ENCODE data around the gene IL18BP. TPM values are rescaled to one million over a fixed set of nuclear protein-coding genes. Genes with fewer than 3 reads are reported as not detected.

Gene IL18BP
- total RNA-seq, 1 experiment from 2014 or later = 10.6 TPM

GRCh38 chr11:72026090-72026489, 27.4 kb downstream of the IL18BP start:
- H3K4me3 ChIP-seq (ENCODE audit: low read depth, low read length, poor library complexity, severe bottlenecking) = no peak overlapping the region
- H3K27ac ChIP-seq (ENCODE audit: low read depth, low read length, poor library complexity, severe bottlenecking) = no peak overlapping the region
- no peaks in the 10 kb centered on the region for H3K9me3 ChIP-seq (ENCODE audit: low read depth, low read length, poor library complexity, severe bottlenecking)
- no peak for TF ChIP-seq EZH2 (IDR thresholded peaks at IDR 0.05; ENCODE audit: borderline replicate concordance, low read depth, low read length, poor library complexity, severe bottlenecking)
- no peak for TF ChIP-seq CTCF (conservative IDR thresholded peaks at IDR 0.05; ENCODE audit: low read depth, low read length)
- H3K27me3 ChIP-seq (replicated peaks; ENCODE audit: insufficient read depth, low read depth, low read length, poor library complexity) = no peaks in the 10 kb centered on the region
- peaks cover 18% of the 10 kb centered on the region for H3K4me1 ChIP-seq (ENCODE audit: insufficient read depth, low read length, poor library complexity, severe bottlenecking)
- no TSS peak for BruUV-seq (replicated peaks)
- DNase-seq (ENCODE audit: low spot score) = no peak
- CTCF ChIA-PET = interaction anchor here (1.3 to 3.1 kb wide), 4 partner anchors 12 to 405 kb away, joined by 3 to 59 read pairs (median 18); no protein-coding TSS in a partner anchor
- intact Hi-C loops (cut with micrococcal nuclease; ENCODE audit: unreplicated experiment) = loop anchor here (5.0 kb wide), 2 partner anchors 406 to 421 kb away; partner anchors contain the start of gene CLPB
- POLR2A ChIA-PET (ENCODE audit: low non-redundant PET) = no interaction called here
- H3K36me3 ChIP-seq (ENCODE audit: insufficient read depth, low read length, poor library complexity, severe bottlenecking) = peaks cover 87% of the 10 kb centered on the region

- Histone ChIP-seq H3K9me3 (ENCODE audit: low read depth, low read length, poor library complexity, severe bottlenecking) (no peaks in the 10 kb centered on the region), H3K4me3 (ENCODE audit: low read depth, low read length, poor library complexity, severe bottlenecking) (no peak overlapping the region), H3K27ac (ENCODE audit: low read depth, low read length, poor library complexity, severe bottlenecking) (no peak overlapping the region), H3K36me3 (ENCODE audit: insufficient read depth, low read length, poor library complexity, severe bottlenecking) (peaks cover 87% of the 10 kb centered on the region), H3K4me1 (ENCODE audit: insufficient read depth, low read length, poor library complexity, severe bottlenecking) (peaks cover 15% of the 10 kb centered on the region), H3K27me3 (replicated peaks; ENCODE audit: insufficient read depth, low read depth, low read length, poor library complexity) (no peaks in the 10 kb centered on the region)
- no TSS peak for BruUV-seq (replicated peaks)
- POLR2A ChIA-PET (ENCODE audit: low non-redundant PET) = no interaction called here
- intact Hi-C loops (cut with micrococcal nuclease; ENCODE audit: unreplicated experiment) = no loop called here
- DNase-seq (ENCODE audit: low spot score) = no peak
- CTCF ChIA-PET = no interaction called here
- no peak for TF ChIP-seq CTCF (conservative IDR thresholded peaks at IDR 0.05; ENCODE audit: low read depth, low read length)
- no peak for TF ChIP-seq EZH2 (IDR thresholded peaks at IDR 0.05; ENCODE audit: borderline replicate concordance, low read depth, low read length, poor library complexity, severe bottlenecking)
Measured at GRCh38 chr11:72030472-72031045, 31.9 kb downstream of the IL18BP start.

DNA sequence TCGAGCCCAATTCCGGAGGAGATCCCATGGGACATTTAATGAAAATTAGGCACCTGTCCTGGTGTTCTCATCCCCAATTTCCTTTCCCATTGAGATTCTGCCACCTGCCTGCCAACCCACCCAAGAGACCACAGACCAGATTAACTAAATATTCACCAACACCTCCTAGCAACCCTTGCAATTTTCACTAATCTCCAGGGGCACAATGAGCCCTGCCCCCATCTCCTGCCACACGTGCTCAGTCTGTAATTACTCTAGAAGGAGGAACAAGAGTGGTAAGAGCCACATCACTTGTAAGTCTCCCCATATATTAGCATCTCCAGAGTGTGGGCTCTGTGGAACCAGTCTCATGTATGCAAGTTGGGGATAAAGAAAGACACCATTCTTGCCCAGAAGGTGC, 38.0 kb downstream of the IL18BP start:
- no peaks in the 10 kb centered on the region for H3K27me3 ChIP-seq (replicated peaks; ENCODE audit: insufficient read depth, low read depth, low read length, poor library complexity)
- no peak overlapping the region for H3K27ac ChIP-seq (ENCODE audit: low read depth, low read length, poor library complexity, severe bottlenecking)
- TF ChIP-seq EZH2 (IDR thresholded peaks at IDR 0.05; ENCODE audit: borderline replicate concordance, low read depth, low read length, poor library complexity, severe bottlenecking) = no peak
- TF ChIP-seq CTCF (conservative IDR thresholded peaks at IDR 0.05; ENCODE audit: low read depth, low read length) = no peak
- no TSS peak for BruUV-seq (replicated peaks)
- peaks cover 40% of the 10 kb centered on the region for H3K36me3 ChIP-seq (ENCODE audit: insufficient read depth, low read length, poor library complexity, severe bottlenecking)
- no peak for DNase-seq (ENCODE audit: low spot score)
- H3K4me1 ChIP-seq (ENCODE audit: insufficient read depth, low read length, poor library complexity, severe bottlenecking) = peaks cover 40% of the 10 kb centered on the region
- intact Hi-C loops (cut with micrococcal nuclease; ENCODE audit: unreplicated experiment) = no loop called here
- ChIA-PET POLR2A (ENCODE audit: low non-redundant PET) (no interaction called here), CTCF (no interaction called here)
- H3K9me3 ChIP-seq (ENCODE audit: low read depth, low read length, poor library complexity, severe bottlenecking) = no peaks in the 10 kb centered on the region
- H3K4me3 ChIP-seq (ENCODE audit: low read depth, low read length, poor library complexity, severe bottlenecking) = no peak overlapping the region

Data from A673 (cell line).